ENCODE data around the gene ABCF1.

GRCh38 chr6:30599625-30600324 is 28.5 kb downstream of the ABCF1 start:
- TF ChIP-seq TSHZ2 (CRISPR knock-in tag; IDR thresholded peaks at IDR 0.05) (no peak), CREB5 (CRISPR knock-in tag; IDR thresholded peaks at IDR 0.05; ENCODE audit: low read depth) (no peak), CSDC2 (CRISPR knock-in tag; IDR thresholded peaks at IDR 0.05) (no peak), SNAI2 (CRISPR knock-in tag; IDR thresholded peaks at IDR 0.05) (no peak), RARB (CRISPR knock-in tag; IDR thresholded peaks at IDR 0.05) (no peak), ARNTL (CRISPR knock-in tag; IDR thresholded peaks at IDR 0.05; ENCODE audit: borderline replicate concordance, low read depth) (no peak), ESRRG (CRISPR knock-in tag; IDR thresholded peaks at IDR 0.05) (no peak), PATZ1 (CRISPR knock-in tag; IDR thresholded peaks at IDR 0.05; ENCODE audit: borderline replicate concordance) (no peak), GLIS3 (CRISPR knock-in tag; IDR thresholded peaks at IDR 0.05) (no peak), ZFP30 (CRISPR knock-in tag; IDR thresholded peaks at IDR 0.05) (no peak), PPARA (CRISPR knock-in tag; IDR thresholded peaks at IDR 0.05; ENCODE audit: borderline replicate concordance) (no peak), ZNF70 (CRISPR knock-in tag; IDR thresholded peaks at IDR 0.05) (no peak)
